ENCODE measurements around the gene NEU4. TPM values are rescaled to one million over a fixed set of nuclear protein-coding genes. Genes with fewer than 3 reads are reported as not detected.

The NEU4 gene
- total RNA-seq, 1 experiment from 2014 or later = 0.70 TPM

DNA sequence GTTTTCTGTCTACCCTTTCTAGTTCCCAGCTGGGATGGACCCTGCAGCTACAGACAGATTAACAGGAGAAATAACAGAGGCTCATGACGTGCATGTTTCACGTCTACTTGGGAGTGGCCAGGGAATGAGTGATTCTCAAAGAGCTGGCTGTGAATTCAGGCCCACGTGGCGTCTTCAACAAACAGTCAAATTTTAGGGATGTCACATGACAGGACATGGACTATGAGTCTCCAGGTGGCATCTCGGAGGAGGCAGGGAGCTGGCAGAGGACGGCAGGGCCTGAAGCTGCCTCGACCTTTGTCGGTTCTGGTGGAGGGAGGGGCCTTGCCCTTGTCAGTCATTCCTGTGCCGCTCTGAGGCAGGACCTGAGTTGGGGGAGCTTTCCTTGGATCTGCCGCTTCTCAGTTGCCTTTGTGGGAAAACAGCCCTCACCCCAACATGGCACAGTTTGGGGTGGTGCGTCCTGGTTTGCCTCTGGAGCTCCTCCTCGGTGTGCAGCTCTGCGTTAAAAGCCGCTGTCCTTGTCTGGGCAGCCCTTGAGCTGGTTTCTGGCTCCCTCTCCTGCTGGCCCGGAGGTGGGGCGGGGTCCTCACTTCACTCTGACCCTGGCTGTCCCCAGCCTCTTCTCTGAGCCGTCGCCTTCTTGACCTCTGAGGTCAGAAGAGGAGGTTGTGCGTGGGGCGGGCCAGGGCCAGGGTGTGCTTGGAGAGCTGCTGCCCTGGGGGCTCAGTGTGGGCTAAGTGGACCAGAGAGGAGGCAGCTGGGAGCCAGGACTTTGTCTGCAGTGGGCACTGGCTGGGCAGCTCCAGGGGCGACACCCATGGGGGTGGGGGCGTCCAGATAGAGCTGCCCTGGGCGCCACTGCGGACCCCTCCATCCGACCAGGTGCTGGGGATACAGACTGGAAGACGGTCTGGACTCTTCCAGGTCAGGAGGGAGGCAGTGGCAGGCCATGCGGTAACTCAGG is 44.4 kb upstream of the NEU4 start:
- Histone ChIP-seq H3T11ph (ENCODE audit: low read length) (no peak overlapping the region), H2BK20ac (ENCODE audit: low read depth, low read length, poor library complexity, severe bottlenecking) (no peak overlapping the region), H3K4me1 (ENCODE audit: insufficient read depth, low read length) (no peaks in the 10 kb centered on the region), H3K9ac (ENCODE audit: extremely low read depth, insufficient read length, low read length) (no peak overlapping the region), H3K4me2 (ENCODE audit: insufficient read depth, insufficient read length, low read length) (no peak overlapping the region), H2AFZ (ENCODE audit: low read length) (no peak overlapping the region), H3K18ac (ENCODE audit: insufficient read length, low read depth, low read length) (peak overlapping the region; percentile 64), H2BK15ac (ENCODE audit: low read depth, low read length) (no peak overlapping the region), H2BK5ac (ENCODE audit: insufficient read length, low read length) (no peak overlapping the region), H4K20me1 (ENCODE audit: control insufficient read depth, insufficient read depth, insufficient read length) (no peaks in the 10 kb centered on the region), H3K79me1 (ENCODE audit: insufficient read depth, low read depth, low read length, poor library complexity, severe bottlenecking) (no peaks in the 10 kb centered on the region), H2AK5ac (ENCODE audit: insufficient read length, low read length) (no peak overlapping the region), H3K9me3 (ENCODE audit: control insufficient read depth, low read depth, low read length) (no peaks in the 10 kb centered on the region), H3K23ac (ENCODE audit: insufficient read length, low read depth, low read length) (no peak overlapping the region), H4K8ac (replicated peaks; ENCODE audit: insufficient read length, low read depth, low read length) (no peak overlapping the region), H2BK12ac (ENCODE audit: insufficient read length, low read depth, low read length) (no peak overlapping the region), H2BK120ac (ENCODE audit: low read depth, low read length, poor library complexity, severe bottlenecking) (no peak overlapping the region), H4K5ac (ENCODE audit: insufficient read length, low read depth, low read length) (no peak overlapping the region), H3K27ac (ENCODE audit: insufficient read length, low read depth, low read length) (no peak overlapping the region), H3K4ac (ENCODE audit: low read depth, low read length) (no peak overlapping the region), H3K14ac (ENCODE audit: insufficient read depth, low read length) (no peak overlapping the region; the same call in 1 of the 2 replicates), H3K79me2 (ENCODE audit: insufficient read depth, low read length) (no peaks in the 10 kb centered on the region), H4K91ac (ENCODE audit: insufficient read length, low read depth, low read length) (peak overlapping the region; percentile 53), H3K23me2 (ENCODE audit: insufficient read length, low read depth, low read length, poor library complexity, severe bottlenecking) (no peaks in the 10 kb centered on the region), H3K56ac (ENCODE audit: insufficient read length, low read depth, low read length) (no peak overlapping the region), H3K27me3 (ENCODE audit: insufficient read depth, low read length) (no peaks in the 10 kb centered on the region)
- Mint-ChIP-seq H3K27me3 (ENCODE audit: low read depth) (no peaks in the 10 kb centered on the region; the same call in 1 of the 2 replicates), H3K9me3 (peaks cover 7 to 10% of the 10 kb centered on the region in 2 experiments), H3K4me3 (no peak overlapping the region), H3K27ac (peak overlapping the region in 1 of 3 experiments; percentile 29; a peak in 3 of 7 replicates), H3K4me1 (peaks cover 4 to 16% of the 10 kb centered on the region in 2 experiments), H3K36me3 (ENCODE audit: insufficient read depth in 1 of 3, low read depth in 3 of 3) (peaks cover 9 to 11% (median 9%) of the 10 kb centered on the region in 3 experiments)
- peak; percentile 42 for DNase-seq
- TF ChIP-seq, protein P1, sequence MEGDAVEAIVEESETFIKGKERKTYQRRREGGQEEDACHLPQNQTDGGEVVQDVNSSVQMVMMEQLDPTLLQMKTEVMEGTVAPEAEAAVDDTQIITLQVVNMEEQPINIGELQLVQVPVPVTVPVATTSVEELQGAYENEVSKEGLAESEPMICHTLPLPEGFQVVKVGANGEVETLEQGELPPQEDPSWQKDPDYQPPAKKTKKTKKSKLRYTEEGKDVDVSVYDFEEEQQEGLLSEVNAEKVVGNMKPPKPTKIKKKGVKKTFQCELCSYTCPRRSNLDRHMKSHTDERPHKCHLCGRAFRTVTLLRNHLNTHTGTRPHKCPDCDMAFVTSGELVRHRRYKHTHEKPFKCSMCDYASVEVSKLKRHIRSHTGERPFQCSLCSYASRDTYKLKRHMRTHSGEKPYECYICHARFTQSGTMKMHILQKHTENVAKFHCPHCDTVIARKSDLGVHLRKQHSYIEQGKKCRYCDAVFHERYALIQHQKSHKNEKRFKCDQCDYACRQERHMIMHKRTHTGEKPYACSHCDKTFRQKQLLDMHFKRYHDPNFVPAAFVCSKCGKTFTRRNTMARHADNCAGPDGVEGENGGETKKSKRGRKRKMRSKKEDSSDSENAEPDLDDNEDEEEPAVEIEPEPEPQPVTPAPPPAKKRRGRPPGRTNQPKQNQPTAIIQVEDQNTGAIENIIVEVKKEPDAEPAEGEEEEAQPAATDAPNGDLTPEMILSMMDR (conservative IDR thresholded peaks at IDR 0.05) = 0 out of 3 replicates have a peak, but pooled peaks have one; percentile 12
- no CpG with 5 or more reads among the region's 27 CpGs for WGBS (ENCODE audit: extremely low coverage, insufficient read length, low lambda C conversion rate)
